SK-N-MC (cell line): ENCODE results near the gene OR6B2.

Source experiments
- EZH2 ChIP-seq: fragments of 200-600 bp; sonication (generic); IDR thresholded peaks from one replicate; pipeline ENCODE4 v1.6.1; 2017; ENCODE audit warnings: antibody characterized with exemption
- POLR2AphosphoS5 ChIP-seq: IDR thresholded peaks from 2 replicates; pipeline ENCODE4 v1.6.1; 2012; ENCODE audit warnings: mild to moderate bottlenecking, low read depth, low read length, borderline replicate concordance

DNA sequence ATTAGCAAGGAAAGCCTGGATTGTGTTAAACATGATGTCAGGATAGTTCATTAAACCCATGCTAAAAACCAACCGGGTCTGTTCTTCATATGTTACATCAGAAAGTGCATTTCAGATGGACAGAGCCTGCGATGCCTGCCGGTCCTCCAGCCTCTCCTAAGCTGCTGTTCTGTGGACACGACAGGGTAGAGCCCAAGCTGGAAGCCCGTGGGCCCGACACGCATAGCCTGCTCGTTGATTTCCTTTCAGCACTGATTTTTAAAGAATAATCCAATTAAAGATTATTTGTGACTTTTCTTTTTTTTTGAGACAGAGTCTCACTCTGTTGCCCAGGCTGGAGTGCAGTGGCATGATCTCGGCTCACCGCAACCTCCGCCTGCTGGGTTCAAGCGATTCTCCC lies 22.3 kb upstream of the OR6B2 start:
- TF ChIP-seq EZH2 (no peak), POLR2AphosphoS5 (no peak)
